ENCODE data around the gene CDH13. TPM values are rescaled to one million over a fixed set of nuclear protein-coding genes. Genes with fewer than 3 reads are reported as not detected.

CDH13 gene
- total RNA-seq, 4 donors from 2014 or later, result 12.5 to 35.9 (median 22.1) TPM

GRCh38 chr16:83762141-83762991, 1135.6 kb downstream of the CDH13 start:
- DNase-seq (ENCODE audit: low spot score), result no peak
- ATAC-seq (ENCODE audit: low FRiP score), result no peak
- no peak for TF ChIP-seq CTCF (IDR thresholded peaks at IDR 0.05)

- no peak for TF ChIP-seq CTCF (IDR thresholded peaks at IDR 0.05)
Measured at GRCh38 chr16:83762992-83763358, 1136.2 kb downstream of the CDH13 start.

GRCh38 chr16:83768986-83769385, 1142.2 kb downstream of the CDH13 start:
- no peak for ATAC-seq (ENCODE audit: low FRiP score)

More at GRCh38 chr16:83762992-83763358, 1136.2 kb downstream of the CDH13 start:
- DNase-seq (ENCODE audit: low spot score) (no peak), ATAC-seq (ENCODE audit: low FRiP score) (no peak)

GRCh38 chr16:83769397-83770008, 1142.7 kb downstream of the CDH13 start:
- no peak for TF ChIP-seq CTCF (IDR thresholded peaks at IDR 0.05)
- DNase-seq (ENCODE audit: low spot score) (no peak), ATAC-seq (ENCODE audit: low FRiP score) (no peak)

More at GRCh38 chr16:83768986-83769385, 1142.2 kb downstream of the CDH13 start:
- DNase-seq (ENCODE audit: low spot score), result no peak
- TF ChIP-seq CTCF (IDR thresholded peaks at IDR 0.05), result no peak

GRCh38 chr16:83771306-83771942, 1144.7 kb downstream of the CDH13 start:
- no peak for DNase-seq (ENCODE audit: low spot score)
- no peak for TF ChIP-seq CTCF (IDR thresholded peaks at IDR 0.05)
- no peak for ATAC-seq (ENCODE audit: low FRiP score)

- TF ChIP-seq CTCF (IDR thresholded peaks at IDR 0.05), result no peak
- DNase-seq (ENCODE audit: low spot score), result no peak
- ATAC-seq (ENCODE audit: low FRiP score), result no peak
Measured at GRCh38 chr16:83772806-83773205, 1146.0 kb downstream of the CDH13 start.
